OCI-LY1 (cell line): Measurements from ENCODE around the gene INPP5A.
"Not testable (repeated sequence)": the region's sequence is repeated elsewhere in the genome, so short reads cannot be mapped to it uniquely, and the experiment has no call there.

Experiments used
- H2AFZ ChIP-seq: fragments of 200-600 bp; sonication (generic), shearing (Covaris generic); 2 replicates; pipeline ENCODE4 v1.6.0; 2014; ENCODE audit warnings: antibody characterized with exemption, mild to moderate bottlenecking, low read length
- H3F3A ChIP-seq: fragments of 200-600 bp; sonication (generic), shearing (Covaris generic); 2 replicates; pipeline ENCODE4 v1.6.0; 2014; ENCODE audit warnings: mild to moderate bottlenecking, antibody characterized with exemption, low read length, moderate library complexity; ENCODE audit not compliant: insufficient read depth
- H3K27ac ChIP-seq: fragments of 200-600 bp; sonication (generic); 2 replicates; pipeline ENCODE4 v1.5.1; 2014; ENCODE audit warnings: low read length, mixed run types, mild to moderate bottlenecking, low read depth; ENCODE audit not compliant: poor library complexity, severe bottlenecking
- H3K27me3 ChIP-seq: fragments of 200-600 bp; sonication (generic); 2 replicates; pipeline ENCODE4 v1.6.0; 2014; ENCODE audit warnings: antibody characterized with exemption, mild to moderate bottlenecking, low read length, moderate library complexity; ENCODE audit not compliant: insufficient read depth
- H3K36me3 ChIP-seq: fragments of 200-600 bp; sonication (generic); 2 replicates; pipeline ENCODE4 v1.6.1; 2014; ENCODE audit warnings: mild to moderate bottlenecking, antibody characterized with exemption, low read length, moderate library complexity, mixed read lengths; ENCODE audit not compliant: insufficient read depth
- H3K4me1 ChIP-seq: fragments of 200-600 bp; sonication (generic); 2 replicates; pipeline ENCODE4 v1.5.1; 2014; ENCODE audit warnings: mild to moderate bottlenecking, low read length, moderate library complexity; ENCODE audit not compliant: insufficient read depth, severe bottlenecking
- H3K4me2 ChIP-seq: fragments of 200-600 bp; sonication (generic), shearing (Covaris generic); 2 replicates; pipeline ENCODE4 v1.6.1; 2014; ENCODE audit warnings: low read length
- H3K4me3 ChIP-seq: fragments of 200-600 bp; sonication (generic); 2 replicates; pipeline ENCODE4 v1.5.1; 2014; ENCODE audit warnings: low read length, low read depth, mild to moderate bottlenecking, mixed read lengths; ENCODE audit not compliant: poor library complexity, severe bottlenecking
- H3K79me2 ChIP-seq: fragments of 200-600 bp; shearing (Covaris generic); 2 replicates; pipeline ENCODE4 v1.6.1; 2016; ENCODE audit warnings: mixed run types, low read length, mixed read lengths; ENCODE audit not compliant: insufficient read depth
- H3K9ac ChIP-seq: fragments of 200-600 bp; sonication (generic), shearing (Covaris generic); 2 replicates; pipeline ENCODE4 v1.6.1; 2014; ENCODE audit warnings: mild to moderate bottlenecking, low read length, mixed read lengths
- H3K9me2 ChIP-seq: fragments of 200-600 bp; sonication (generic), shearing (Covaris generic); 2 replicates; pipeline ENCODE4 v1.6.1; 2014; ENCODE audit warnings: low read depth, mild to moderate bottlenecking, low read length, mixed read lengths
- H3K9me3 ChIP-seq: fragments of 200-600 bp; shearing (Covaris generic); 2 replicates; pipeline ENCODE4 v1.6.1; 2014; ENCODE audit warnings: low read length, mixed read lengths
- H4K20me1 ChIP-seq: fragments of 200-600 bp; sonication (generic), shearing (Covaris generic); 2 replicates; pipeline ENCODE4 v1.6.0; 2016; ENCODE audit warnings: mild to moderate bottlenecking, low read length; ENCODE audit not compliant: insufficient read depth
- CTCF ChIP-seq: fragments of 200-600 bp; sonication (generic), shearing (Covaris generic); IDR thresholded peaks from 2 replicates; pipeline ENCODE4 v1.5.1; 2017; ENCODE audit warnings: mild to moderate bottlenecking, antibody characterized with exemption, low read length, moderate library complexity, mixed read lengths
- EZH2 ChIP-seq: fragments of 200-600 bp; sonication (generic), shearing (Covaris generic); IDR thresholded peaks from 2 replicates; pipeline ENCODE4 v1.8.0; 2017; ENCODE audit warnings: borderline replicate concordance, mixed run types, mild to moderate bottlenecking, antibody characterized with exemption, low read length, moderate library complexity, mixed read lengths

INPP5A gene

GRCh38 chr10:132550366-132551092, 12.9 kb downstream of the INPP5A start:
- no peak overlapping the region for H2AFZ ChIP-seq
- no peaks in the 10 kb centered on the region for H3K9me3 ChIP-seq
- no peaks in the 10 kb centered on the region for H4K20me1 ChIP-seq
- H3K4me3 ChIP-seq = no peak overlapping the region
- H3K27me3 ChIP-seq = no peaks in the 10 kb centered on the region; the same call in 1 of the 2 replicates
- no peak overlapping the region for H3K27ac ChIP-seq
- no peaks in the 10 kb centered on the region for H3K36me3 ChIP-seq
- no peak for TF ChIP-seq EZH2
- TF ChIP-seq CTCF = no peak
- no peak overlapping the region for H3K9ac ChIP-seq
- no peaks in the 10 kb centered on the region for H3K9me2 ChIP-seq
- no peak overlapping the region for H3K4me2 ChIP-seq
- no peaks in the 10 kb centered on the region for H3F3A ChIP-seq
- H3K79me2 ChIP-seq = no peaks in the 10 kb centered on the region
- H3K4me1 ChIP-seq = no peaks in the 10 kb centered on the region

GRCh38 chr10:132551093-132551807, 13.7 kb downstream of the INPP5A start:
- Histone ChIP-seq H4K20me1 (no peaks in the 10 kb centered on the region), H3K27ac (no peak overlapping the region), H3K4me3 (no peak overlapping the region), H3F3A (no peaks in the 10 kb centered on the region), H3K79me2 (no peaks in the 10 kb centered on the region), H3K27me3 (no peaks in the 10 kb centered on the region; the same call in 1 of the 2 replicates), H2AFZ (no peak overlapping the region), H3K4me1 (no peaks in the 10 kb centered on the region), H3K9ac (no peak overlapping the region), H3K36me3 (no peaks in the 10 kb centered on the region), H3K4me2 (no peak overlapping the region), H3K9me3 (no peaks in the 10 kb centered on the region), H3K9me2 (no peaks in the 10 kb centered on the region)
- no peak for TF ChIP-seq CTCF
- no peak for TF ChIP-seq EZH2

- Histone ChIP-seq H4K20me1 (no peaks in the 10 kb centered on the region), H3K4me2 (no peak overlapping the region), H3K27me3 (no peaks in the 10 kb centered on the region; the same call in 1 of the 2 replicates), H3K79me2 (no peaks in the 10 kb centered on the region), H3K9me2 (no peaks in the 10 kb centered on the region), H3K4me1 (no peaks in the 10 kb centered on the region), H3K9me3 (no peaks in the 10 kb centered on the region), H3F3A (no peaks in the 10 kb centered on the region), H3K4me3 (no peak overlapping the region), H3K9ac (no peak overlapping the region), H3K27ac (no peak overlapping the region), H2AFZ (no peak overlapping the region), H3K36me3 (no peaks in the 10 kb centered on the region)
- no peak for TF ChIP-seq CTCF
- TF ChIP-seq EZH2 = no peak
Measured at GRCh38 chr10:132551808-132552130, 14.2 kb downstream of the INPP5A start.

GRCh38 chr10:132552635-132553034, 15.0 kb downstream of the INPP5A start:
- H2AFZ ChIP-seq, H3K27ac ChIP-seq, H3K9ac ChIP-seq, H3K4me3 ChIP-seq, H3K9me2 ChIP-seq, H4K20me1 ChIP-seq, H3K4me1 ChIP-seq, H3K27me3 ChIP-seq, H3F3A ChIP-seq, H3K79me2 ChIP-seq, H3K36me3 ChIP-seq, H3K4me2 ChIP-seq, H3K9me3 ChIP-seq: not testable (repeated sequence)

- H3K27me3 ChIP-seq, H2AFZ ChIP-seq, H3K4me2 ChIP-seq, H3K27ac ChIP-seq, H3K9ac ChIP-seq, H3K4me3 ChIP-seq, H3K9me2 ChIP-seq, H3K9me3 ChIP-seq, H3K79me2 ChIP-seq, H3K36me3 ChIP-seq, H3F3A ChIP-seq, H3K4me1 ChIP-seq, H4K20me1 ChIP-seq: not testable (repeated sequence)
Measured at GRCh38 chr10:132553568-132553967, 16.0 kb downstream of the INPP5A start.
